Omental fat pad (tissue), 4 donors: ENCODE results near the gene ADAM19. TPM values are rescaled to one million over a fixed set of nuclear protein-coding genes. Genes with fewer than 3 reads are reported as not detected.

ENCODE experiments used
- ATAC-seq: fragments of 150-250 bp; one replicate; pipeline ENCODE4 v1.9.1; 2016; ENCODE audit warnings: mild to moderate bottlenecking, moderate library complexity; ENCODE audit not compliant: low FRiP score
- DNase-seq: peaks from one replicate; pipeline ENCODE4 v3.0.0-alpha.2; 2019; ENCODE audit warnings: low spot score
- total RNA-seq, 4 donors: library from RNA; depleted of rRNA; stranded (reverse); fragments of >200 nt; gene quantifications; one replicate each; pipeline ENCODE4 v1.1.0, GENCODE V29; 2016
- TF ChIP-seq, protein P1 (sequence below), 3 donors: fragments of 450-650 bp; IDR thresholded peaks; one replicate each; pipeline ENCODE4 v1.5.1; 2016 to 2017; ENCODE audit warnings: antibody characterized with exemption in 3 of 3, mild to moderate bottlenecking in 3 of 3, moderate library complexity in 2 of 3

Gene ADAM19
- total RNA-seq, 4 donors from 2014 or later, result 2.1 to 18.0 (median 9.1) TPM

DNA sequence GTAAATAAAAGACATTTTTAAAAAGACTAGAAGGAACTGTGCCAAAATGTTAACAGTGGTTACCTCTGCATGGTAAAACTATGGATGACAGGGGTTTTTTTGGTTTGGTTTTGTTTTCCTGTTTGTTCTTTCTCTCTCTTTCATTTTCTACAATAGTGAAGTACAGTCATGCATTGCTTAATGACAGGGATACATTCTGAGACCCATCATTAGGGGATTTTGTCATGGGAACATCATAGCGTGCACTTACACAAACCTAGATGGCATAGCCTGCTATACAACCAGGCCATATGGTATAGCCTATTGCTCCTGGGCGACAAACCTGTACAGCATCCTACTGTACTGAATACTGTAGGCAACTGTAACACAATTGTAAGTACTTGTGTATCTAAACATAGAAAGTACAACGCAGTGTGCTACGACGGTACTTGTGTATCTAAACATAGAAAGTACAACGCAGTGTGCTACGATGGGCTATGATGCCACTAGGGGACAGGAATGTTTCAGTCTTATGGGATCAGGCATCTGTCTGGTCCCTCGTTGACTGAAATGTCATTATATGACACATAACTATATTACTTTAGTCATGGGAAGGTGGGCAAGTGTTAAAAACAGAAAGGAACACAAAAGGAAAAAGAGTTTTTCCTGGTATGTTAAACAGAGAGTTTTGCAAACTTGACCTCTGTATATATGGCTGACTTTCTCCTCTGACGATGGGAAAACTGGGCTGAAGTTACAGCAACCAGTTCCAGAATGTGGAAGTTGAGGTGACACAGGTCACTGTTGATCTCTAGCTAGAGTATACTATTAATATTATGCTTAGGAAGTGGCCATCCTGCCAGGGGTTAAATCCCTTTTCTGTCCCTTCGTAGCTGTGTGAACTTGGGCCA is 7.4 kb upstream of the ADAM19 start:
- no peak for DNase-seq
- TF ChIP-seq, protein P1, sequence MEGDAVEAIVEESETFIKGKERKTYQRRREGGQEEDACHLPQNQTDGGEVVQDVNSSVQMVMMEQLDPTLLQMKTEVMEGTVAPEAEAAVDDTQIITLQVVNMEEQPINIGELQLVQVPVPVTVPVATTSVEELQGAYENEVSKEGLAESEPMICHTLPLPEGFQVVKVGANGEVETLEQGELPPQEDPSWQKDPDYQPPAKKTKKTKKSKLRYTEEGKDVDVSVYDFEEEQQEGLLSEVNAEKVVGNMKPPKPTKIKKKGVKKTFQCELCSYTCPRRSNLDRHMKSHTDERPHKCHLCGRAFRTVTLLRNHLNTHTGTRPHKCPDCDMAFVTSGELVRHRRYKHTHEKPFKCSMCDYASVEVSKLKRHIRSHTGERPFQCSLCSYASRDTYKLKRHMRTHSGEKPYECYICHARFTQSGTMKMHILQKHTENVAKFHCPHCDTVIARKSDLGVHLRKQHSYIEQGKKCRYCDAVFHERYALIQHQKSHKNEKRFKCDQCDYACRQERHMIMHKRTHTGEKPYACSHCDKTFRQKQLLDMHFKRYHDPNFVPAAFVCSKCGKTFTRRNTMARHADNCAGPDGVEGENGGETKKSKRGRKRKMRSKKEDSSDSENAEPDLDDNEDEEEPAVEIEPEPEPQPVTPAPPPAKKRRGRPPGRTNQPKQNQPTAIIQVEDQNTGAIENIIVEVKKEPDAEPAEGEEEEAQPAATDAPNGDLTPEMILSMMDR (IDR thresholded peaks at IDR 0.05), result no peak
- ATAC-seq, result no peak

DNA sequence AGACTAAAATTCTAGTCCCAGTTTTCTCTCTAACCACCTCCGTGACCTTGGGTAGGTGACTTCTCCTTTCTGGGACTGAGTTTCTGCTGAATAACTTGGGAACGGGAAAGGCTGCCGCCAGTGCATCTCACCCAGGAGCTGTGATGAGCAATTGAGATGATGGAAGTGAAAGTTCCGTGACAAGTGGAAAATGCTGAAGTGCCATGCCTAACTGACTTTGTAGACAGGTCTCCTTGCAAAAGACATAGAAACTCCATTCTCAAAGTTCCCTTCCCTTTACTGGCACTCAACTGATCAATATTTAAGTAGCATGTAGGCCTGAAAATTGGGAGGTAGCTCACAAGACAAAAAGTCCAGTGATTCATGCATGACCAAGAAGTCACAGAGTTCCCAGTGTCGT is 6.3 kb upstream of the ADAM19 start:
- ATAC-seq (no peak), DNase-seq (no peak)
- TF ChIP-seq, protein P1 (IDR thresholded peaks at IDR 0.05), result no peak

DNA sequence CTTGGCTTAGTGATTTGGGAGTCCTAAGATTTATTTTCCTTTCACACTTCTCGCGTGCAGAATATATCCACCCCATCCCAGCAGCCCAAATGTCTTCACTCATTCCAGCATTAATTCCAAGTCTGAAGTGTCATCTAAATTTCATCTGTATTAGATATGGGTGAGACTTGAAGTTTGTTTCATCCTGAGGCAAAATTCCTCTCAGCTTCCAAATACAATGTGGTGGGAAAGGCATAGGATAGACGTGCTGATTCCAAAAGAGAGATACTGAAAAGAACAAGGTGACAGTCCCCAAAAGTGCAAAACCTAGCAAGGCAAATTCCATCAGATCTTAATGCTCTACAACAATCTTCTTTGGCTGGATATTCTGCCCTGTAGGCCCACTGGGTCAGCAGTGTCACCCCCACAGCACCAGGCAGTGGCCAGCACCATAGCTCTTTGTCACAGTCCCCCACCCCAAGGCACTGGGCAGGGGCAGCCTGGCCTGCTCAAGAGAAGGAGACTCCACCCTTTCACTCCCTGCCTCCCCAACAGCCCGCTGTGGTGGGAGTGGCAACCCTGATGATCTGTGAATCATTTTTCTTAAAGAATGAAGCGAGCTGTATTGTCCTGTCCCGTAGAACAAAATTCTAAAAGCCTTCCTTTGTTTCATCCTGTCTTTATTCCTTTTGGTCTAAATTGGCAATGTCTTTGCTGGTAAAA is 2.7 kb upstream of the ADAM19 start:
- ATAC-seq, result no peak
- TF ChIP-seq, protein P1 (IDR thresholded peaks at IDR 0.05), result no peak
- no peak for DNase-seq

DNA sequence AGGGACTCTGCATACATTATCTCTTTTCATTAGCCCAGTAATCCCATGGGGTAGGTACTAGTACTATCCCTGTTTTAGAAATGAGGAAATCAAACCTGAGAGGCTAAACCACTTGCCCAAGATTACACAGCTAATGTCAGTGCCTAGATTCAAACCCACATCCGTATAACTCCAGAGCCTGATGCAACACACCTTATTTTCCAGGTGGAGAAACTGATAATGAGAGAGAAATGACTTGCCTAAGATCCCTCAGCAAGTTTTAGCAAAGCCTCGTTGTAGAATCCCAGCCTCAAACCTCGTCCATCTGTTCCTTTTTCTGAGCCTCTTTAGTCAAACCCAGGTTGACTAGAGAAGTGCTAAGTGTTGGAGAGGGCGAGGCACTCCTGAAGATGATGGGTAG is 1.1 kb upstream of the ADAM19 start:
- TF ChIP-seq, protein P1 (IDR thresholded peaks at IDR 0.05), result no peak
- ATAC-seq, result no peak
- DNase-seq, result no peak

DNA sequence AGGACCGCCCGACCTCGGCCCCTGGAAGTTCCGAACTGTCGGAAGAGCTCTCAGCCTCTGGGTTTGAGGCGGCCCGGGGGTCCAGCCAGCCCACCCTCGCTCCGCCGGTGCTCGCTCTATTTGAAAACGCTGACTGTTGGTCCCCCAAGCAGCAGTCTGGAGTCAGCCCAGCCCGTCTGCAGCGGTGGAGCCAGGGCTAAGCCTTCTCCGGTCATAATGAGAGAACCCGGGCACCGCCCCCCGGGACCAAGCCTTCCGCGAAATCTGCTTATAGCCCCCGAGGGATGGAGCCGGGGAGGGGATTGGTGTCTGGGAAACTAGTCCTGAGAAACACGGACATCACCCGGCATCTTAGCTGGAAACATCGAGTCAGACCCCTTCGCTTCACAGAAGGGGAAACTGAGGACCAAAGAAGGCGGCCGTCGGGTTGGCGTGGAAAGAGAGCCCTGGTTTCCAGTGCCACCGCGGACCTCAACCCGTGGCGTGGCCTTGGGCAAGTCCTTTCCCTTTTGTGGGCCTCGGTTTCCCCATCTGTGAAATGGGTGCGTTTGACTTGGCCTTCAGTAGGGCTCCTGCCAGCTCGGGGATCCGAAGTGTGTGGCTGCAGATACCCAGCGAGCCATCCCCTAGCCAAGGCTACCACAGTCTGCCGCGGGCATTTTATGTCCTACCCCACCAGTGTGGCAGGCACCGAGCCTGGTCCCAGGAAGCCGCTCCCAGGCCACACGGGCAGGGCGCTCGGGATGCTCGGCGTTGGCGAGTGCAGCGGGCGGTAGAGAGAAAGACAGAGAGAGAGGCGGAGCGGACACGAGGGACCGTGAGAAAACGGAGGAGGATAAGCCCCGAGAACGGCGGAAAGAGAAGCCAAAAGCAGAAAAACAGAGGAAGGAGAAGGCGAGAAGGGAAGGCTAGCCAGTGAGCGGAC is 857 bp downstream of the ADAM19 start:
- ATAC-seq (no peak), DNase-seq (no peak)
- TF ChIP-seq, protein P1 (IDR thresholded peaks at IDR 0.05), result no peak

DNA sequence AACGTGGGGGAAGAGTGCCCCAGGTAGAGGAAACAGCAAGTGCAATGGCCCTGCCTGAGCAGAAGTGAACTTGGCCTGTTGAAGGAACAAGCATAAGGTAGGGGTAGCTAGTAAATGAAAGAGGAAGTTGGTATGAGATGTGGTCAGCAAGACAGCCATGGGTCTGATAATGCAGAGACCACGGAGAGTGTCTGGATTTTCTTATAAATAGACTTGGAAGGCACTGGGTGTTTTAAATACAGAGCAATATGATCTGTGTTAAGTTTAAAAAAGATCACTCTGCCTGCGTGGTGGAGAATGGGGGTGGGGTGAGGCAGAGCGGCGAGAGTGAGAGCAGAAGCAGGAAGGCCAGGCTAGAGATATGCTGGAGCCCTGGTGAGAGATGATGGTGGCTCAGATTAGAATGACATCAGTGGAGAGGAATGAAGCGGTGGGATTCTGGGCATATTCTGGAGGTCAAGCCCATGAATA is 4.2 kb downstream of the ADAM19 start:
- DNase-seq (no peak), ATAC-seq (no peak)
- TF ChIP-seq, protein P1 (IDR thresholded peaks at IDR 0.05), result no peak
